ENCODE data around the gene CREB3L1. TPM values are rescaled to one million over a fixed set of nuclear protein-coding genes. Genes with fewer than 3 reads are reported as not detected.

The CREB3L1 gene
- total and polyA plus RNA-seq, 2 experiments from 2014 or later: 22.9 to 275 TPM

DNA sequence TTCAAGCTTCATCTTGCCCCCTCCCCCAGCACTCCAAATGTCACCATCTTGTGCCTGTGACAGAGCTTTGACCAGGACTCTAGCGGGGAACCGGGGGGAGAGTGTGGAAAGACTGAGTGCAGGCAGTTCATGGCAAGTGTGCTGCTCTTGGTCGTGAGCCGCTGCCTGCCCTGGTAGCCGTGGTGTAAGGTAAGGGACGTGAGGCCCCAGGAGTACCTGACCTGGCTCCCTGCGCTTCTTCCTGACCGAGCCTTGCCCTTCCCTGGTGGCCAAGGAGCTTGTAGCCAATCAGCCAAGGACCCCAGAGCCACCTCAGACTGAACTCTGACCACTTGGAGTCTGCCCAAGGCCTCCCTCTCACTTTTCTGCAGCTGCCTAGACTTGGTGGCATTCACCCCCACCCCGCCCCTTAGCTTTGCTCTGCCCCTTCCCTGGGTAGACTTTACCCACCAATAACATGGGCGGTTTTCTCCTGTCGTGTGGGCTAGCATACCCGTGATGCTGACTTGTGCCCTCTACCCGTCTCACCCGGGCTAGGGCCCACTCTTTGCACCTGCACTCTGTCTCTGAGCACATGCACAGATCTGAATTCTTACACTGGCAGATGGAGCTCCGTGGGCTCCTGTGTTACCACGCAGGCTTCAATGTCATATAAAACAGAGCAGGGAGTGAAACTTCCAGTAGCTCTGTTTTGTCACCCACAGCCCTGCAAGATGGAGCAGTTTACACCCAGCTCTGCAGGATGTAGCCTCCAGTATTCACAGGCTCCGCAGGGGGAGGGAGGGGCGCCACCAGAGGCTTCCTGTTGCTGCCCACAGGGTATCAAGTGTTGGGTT, 71.3 kb downstream of the CREB3L1 start:
- H2AFZ ChIP-seq: no peak overlapping the region
- no peak for TF ChIP-seq CTCF (IDR thresholded peaks at IDR 0.05; ENCODE audit: poor library complexity)
- no peak for TF ChIP-seq EZH2phosphoT487 (IDR thresholded peaks at IDR 0.05; ENCODE audit: low read depth, severe bottlenecking, unreplicated experiment)
- H3K27ac ChIP-seq: no peak overlapping the region

DNA sequence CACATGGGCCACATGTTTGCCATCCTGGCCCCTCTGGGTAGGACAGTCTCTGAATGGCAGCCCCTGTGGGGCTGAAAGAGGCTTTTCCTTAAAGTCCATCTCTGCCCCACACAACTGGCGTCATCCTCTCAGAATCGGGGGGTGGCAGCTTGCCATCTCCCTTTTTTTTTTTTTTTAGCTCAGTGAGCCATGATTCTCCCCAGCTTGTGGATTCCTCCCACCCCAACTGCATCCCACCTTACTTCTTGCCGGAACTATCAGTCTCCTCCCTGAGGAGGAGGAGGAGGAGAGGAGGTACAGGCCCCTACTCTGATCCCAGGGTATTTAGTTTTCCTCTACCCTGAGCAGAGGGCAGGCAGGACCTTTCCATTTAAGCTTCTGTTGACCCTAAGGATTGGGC, 73.2 kb downstream of the CREB3L1 start:
- peaks cover 11% of the 10 kb centered on the region for H4K20me1 ChIP-seq (ENCODE audit: insufficient read depth, poor library complexity, severe bottlenecking)
- H3K4me1 ChIP-seq (ENCODE audit: insufficient read depth): peaks cover 14% of the 10 kb centered on the region
- no peak overlapping the region for H3K27ac ChIP-seq
- no peak overlapping the region for H3K4me2 ChIP-seq
- no peak for DNase-seq (ENCODE audit: low spot score)
- no peak overlapping the region for H2AFZ ChIP-seq
- 97% methylated on average over 3 of the region's 3 CpGs for WGBS (ENCODE audit: low lambda C conversion rate, missing lambda C conversion rate)
- no peaks in the 10 kb centered on the region for H3K36me3 ChIP-seq (replicated peaks; ENCODE audit: insufficient read depth, low read depth)
- H3K79me2 ChIP-seq: peaks cover 74% of the 10 kb centered on the region
- TF ChIP-seq EZH2phosphoT487 (IDR thresholded peaks at IDR 0.05; ENCODE audit: low read depth, severe bottlenecking, unreplicated experiment) (no peak), CTCF (IDR thresholded peaks at IDR 0.05; ENCODE audit: poor library complexity) (no peak), EZH2 (IDR thresholded peaks at IDR 0.05; ENCODE audit: borderline replicate concordance) (no peak)
- H3K9me2 ChIP-seq (replicated peaks; ENCODE audit: insufficient read depth): no peaks in the 10 kb centered on the region
- no peak overlapping the region for H3K4me3 ChIP-seq
- H3K9me3 ChIP-seq (ENCODE audit: low read depth): no peaks in the 10 kb centered on the region
- H3K27me3 ChIP-seq: no peaks in the 10 kb centered on the region

More for the DNA sequence above, 71.3 kb downstream of the CREB3L1 start:
- Histone ChIP-seq H3K9me3 (ENCODE audit: low read depth) (no peaks in the 10 kb centered on the region), H3K4me3 (no peak overlapping the region), H3K36me3 (replicated peaks; ENCODE audit: insufficient read depth, low read depth) (no peaks in the 10 kb centered on the region), H4K20me1 (ENCODE audit: insufficient read depth, poor library complexity, severe bottlenecking) (peaks cover 11% of the 10 kb centered on the region), H3K27me3 (no peaks in the 10 kb centered on the region), H3K79me2 (peaks cover 56% of the 10 kb centered on the region), H3K4me2 (peak overlapping the region; percentile 96), H3K9me2 (replicated peaks; ENCODE audit: insufficient read depth) (no peaks in the 10 kb centered on the region), H3K4me1 (ENCODE audit: insufficient read depth) (peaks cover 14% of the 10 kb centered on the region)
- DNase-seq (ENCODE audit: low spot score): no peak
- 70% methylated on average over 18 of the region's 18 CpGs for WGBS (ENCODE audit: low lambda C conversion rate, missing lambda C conversion rate)

DNA sequence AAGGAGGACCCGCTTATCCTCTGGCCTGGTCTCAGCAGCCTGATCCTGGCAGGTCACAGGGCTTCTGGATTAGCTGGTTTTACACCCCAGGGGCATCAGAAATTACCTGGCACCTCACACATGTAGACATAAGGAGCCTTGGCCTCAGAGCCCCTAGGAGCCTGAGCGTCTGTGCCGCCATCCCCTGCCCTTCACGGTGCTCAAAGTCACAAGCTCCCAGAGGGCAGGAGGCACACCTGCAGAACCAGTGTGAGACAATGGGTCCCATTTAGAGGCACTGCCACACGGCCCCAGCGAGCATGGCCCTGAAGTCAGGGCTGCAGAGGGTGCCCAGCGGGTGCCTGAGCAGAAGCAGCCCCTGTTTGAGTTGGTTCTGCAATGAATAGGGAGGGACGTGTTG, 73.7 kb downstream of the CREB3L1 start:
- Histone ChIP-seq H3K36me3 (replicated peaks; ENCODE audit: insufficient read depth, low read depth) (no peaks in the 10 kb centered on the region), H3K4me1 (ENCODE audit: insufficient read depth) (peaks cover 14% of the 10 kb centered on the region), H3K4me2 (no peak overlapping the region), H3K27ac (no peak overlapping the region), H3K9me3 (ENCODE audit: low read depth) (no peaks in the 10 kb centered on the region), H3K9me2 (replicated peaks; ENCODE audit: insufficient read depth) (no peaks in the 10 kb centered on the region), H4K20me1 (ENCODE audit: insufficient read depth, poor library complexity, severe bottlenecking) (peaks cover 11% of the 10 kb centered on the region), H3K4me3 (no peak overlapping the region), H2AFZ (no peak overlapping the region), H3K79me2 (peaks cover 76% of the 10 kb centered on the region), H3K27me3 (no peaks in the 10 kb centered on the region)
- no peak for DNase-seq (ENCODE audit: low spot score)
- 90% methylated on average over 8 of the region's 8 CpGs for WGBS (ENCODE audit: low lambda C conversion rate, missing lambda C conversion rate)
- TF ChIP-seq EZH2 (IDR thresholded peaks at IDR 0.05; ENCODE audit: borderline replicate concordance): no peak

GRCh38 chr11:46351606-46352005, 74.1 kb downstream of the CREB3L1 start:
- Histone ChIP-seq H4K20me1 (ENCODE audit: insufficient read depth, poor library complexity, severe bottlenecking) (peaks cover 11% of the 10 kb centered on the region), H3K27me3 (no peaks in the 10 kb centered on the region), H2AFZ (no peak overlapping the region), H3K9me2 (replicated peaks; ENCODE audit: insufficient read depth) (no peaks in the 10 kb centered on the region), H3K27ac (no peak overlapping the region), H3K9me3 (ENCODE audit: low read depth) (no peaks in the 10 kb centered on the region), H3K4me1 (ENCODE audit: insufficient read depth) (peaks cover 14% of the 10 kb centered on the region), H3K79me2 (peaks cover 81% of the 10 kb centered on the region), H3K4me3 (no peak overlapping the region), H3K4me2 (peak overlapping the region; percentile 46), H3K36me3 (replicated peaks; ENCODE audit: insufficient read depth, low read depth) (no peaks in the 10 kb centered on the region)
- 85% methylated on average over 5 of the region's 5 CpGs for WGBS (ENCODE audit: low lambda C conversion rate, missing lambda C conversion rate)
- no peak for DNase-seq (ENCODE audit: low spot score)
- TF ChIP-seq EZH2 (IDR thresholded peaks at IDR 0.05; ENCODE audit: borderline replicate concordance) (no peak), CTCF (IDR thresholded peaks at IDR 0.05; ENCODE audit: poor library complexity) (no peak), EZH2phosphoT487 (IDR thresholded peaks at IDR 0.05; ENCODE audit: low read depth, severe bottlenecking, unreplicated experiment) (no peak)
